NCI-H1417 (cell line): ENCODE results near the gene NFKB1.

Source experiments
- DNase-seq, 3 experiments: peaks; one replicate each; lab custom pipeline; 2025; lab: John Stamatoyannopoulos, UW

The NFKB1 gene

GRCh38 chr4:102629673-102630072, 128.5 kb downstream of the NFKB1 start:
- no peak for DNase-seq

GRCh38 chr4:102631616-102632015, 130.5 kb downstream of the NFKB1 start:
- no peak for DNase-seq

GRCh38 chr4:102632241-102633065, 131.3 kb downstream of the NFKB1 start:
- DNase-seq = no peak

- no peak for DNase-seq
These were observed 131.9 kb downstream of the NFKB1 start for GRCh38 chr4:102633100-102633499.

GRCh38 chr4:102637391-102637790, 136.2 kb downstream of the NFKB1 start:
- no peak for DNase-seq

GRCh38 chr4:102638621-102639020, 137.5 kb downstream of the NFKB1 start:
- DNase-seq = no peak

GRCh38 chr4:102639598-102639997, 138.4 kb downstream of the NFKB1 start:
- DNase-seq = no peak

GRCh38 chr4:102640669-102641068, 139.5 kb downstream of the NFKB1 start:
- DNase-seq = no peak

GRCh38 chr4:102641793-102642192, 140.6 kb downstream of the NFKB1 start:
- DNase-seq = no peak

- no peak for DNase-seq
These were observed 141.6 kb downstream of the NFKB1 start for GRCh38 chr4:102642631-102643298.

GRCh38 chr4:102647117-102647516, 146.0 kb downstream of the NFKB1 start:
- DNase-seq = no peak

- no peak for DNase-seq
These were observed 156.0 kb downstream of the NFKB1 start for GRCh38 chr4:102657206-102657605.

- no peak for DNase-seq
These were observed 161.9 kb downstream of the NFKB1 start for GRCh38 chr4:102663073-102663472.

GRCh38 chr4:102665527-102665926, 164.4 kb downstream of the NFKB1 start:
- peak in 2 of 3 experiments; percentile 46 to 79 for DNase-seq
